AG09319 (cell line): ENCODE data around the gene STRAP.

Source experiments
- DNase-seq: peaks from one replicate; pipeline ENCODE4 v3.0.0-alpha.2; 2010; ENCODE audit warnings: low read depth; ENCODE audit errors: extremely low read depth
- TF ChIP-seq, protein P1 (sequence below): IDR thresholded peaks from 2 replicates; pipeline ENCODE4 v1.5.1; 2011; ENCODE audit warnings: low read depth, mild to moderate bottlenecking, inconsistent platforms, low read length, moderate library complexity

The STRAP gene

DNA sequence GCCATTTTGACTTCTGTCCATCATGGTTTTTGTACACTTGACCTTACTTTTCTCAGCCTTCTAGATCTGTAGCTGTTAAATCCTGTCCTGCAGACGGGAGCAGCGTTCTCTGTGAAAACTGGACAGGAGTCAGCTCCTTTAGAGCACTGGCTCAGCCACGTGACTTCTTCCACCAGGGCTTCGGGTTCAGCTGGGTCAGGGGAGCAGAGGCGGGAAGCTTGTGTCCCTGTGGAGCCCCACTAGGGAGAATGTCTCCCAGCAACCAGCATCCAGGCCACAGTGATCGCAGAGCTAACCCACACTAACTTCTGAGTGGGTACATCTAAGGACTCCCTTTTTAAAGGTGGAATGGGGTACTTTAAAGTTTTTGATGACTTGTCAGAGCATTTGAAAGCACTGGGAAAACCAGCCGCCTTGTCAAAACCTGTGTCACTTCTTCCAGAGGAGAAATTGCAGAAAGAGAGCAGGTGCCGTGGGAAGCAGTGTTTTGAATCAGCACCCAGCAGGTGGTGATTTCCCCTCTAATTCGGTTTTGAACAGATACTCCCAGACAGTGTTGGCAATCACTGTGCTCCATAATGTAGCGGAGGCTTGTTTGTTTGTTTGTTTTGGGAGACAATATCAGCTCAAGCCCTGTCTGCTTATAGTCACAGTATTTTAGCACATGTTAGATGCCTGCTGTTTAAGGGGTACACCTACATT, 46.8 kb downstream of the STRAP start:
- TF ChIP-seq, protein P1, sequence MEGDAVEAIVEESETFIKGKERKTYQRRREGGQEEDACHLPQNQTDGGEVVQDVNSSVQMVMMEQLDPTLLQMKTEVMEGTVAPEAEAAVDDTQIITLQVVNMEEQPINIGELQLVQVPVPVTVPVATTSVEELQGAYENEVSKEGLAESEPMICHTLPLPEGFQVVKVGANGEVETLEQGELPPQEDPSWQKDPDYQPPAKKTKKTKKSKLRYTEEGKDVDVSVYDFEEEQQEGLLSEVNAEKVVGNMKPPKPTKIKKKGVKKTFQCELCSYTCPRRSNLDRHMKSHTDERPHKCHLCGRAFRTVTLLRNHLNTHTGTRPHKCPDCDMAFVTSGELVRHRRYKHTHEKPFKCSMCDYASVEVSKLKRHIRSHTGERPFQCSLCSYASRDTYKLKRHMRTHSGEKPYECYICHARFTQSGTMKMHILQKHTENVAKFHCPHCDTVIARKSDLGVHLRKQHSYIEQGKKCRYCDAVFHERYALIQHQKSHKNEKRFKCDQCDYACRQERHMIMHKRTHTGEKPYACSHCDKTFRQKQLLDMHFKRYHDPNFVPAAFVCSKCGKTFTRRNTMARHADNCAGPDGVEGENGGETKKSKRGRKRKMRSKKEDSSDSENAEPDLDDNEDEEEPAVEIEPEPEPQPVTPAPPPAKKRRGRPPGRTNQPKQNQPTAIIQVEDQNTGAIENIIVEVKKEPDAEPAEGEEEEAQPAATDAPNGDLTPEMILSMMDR, result no peak
- DNase-seq, result no peak

DNA sequence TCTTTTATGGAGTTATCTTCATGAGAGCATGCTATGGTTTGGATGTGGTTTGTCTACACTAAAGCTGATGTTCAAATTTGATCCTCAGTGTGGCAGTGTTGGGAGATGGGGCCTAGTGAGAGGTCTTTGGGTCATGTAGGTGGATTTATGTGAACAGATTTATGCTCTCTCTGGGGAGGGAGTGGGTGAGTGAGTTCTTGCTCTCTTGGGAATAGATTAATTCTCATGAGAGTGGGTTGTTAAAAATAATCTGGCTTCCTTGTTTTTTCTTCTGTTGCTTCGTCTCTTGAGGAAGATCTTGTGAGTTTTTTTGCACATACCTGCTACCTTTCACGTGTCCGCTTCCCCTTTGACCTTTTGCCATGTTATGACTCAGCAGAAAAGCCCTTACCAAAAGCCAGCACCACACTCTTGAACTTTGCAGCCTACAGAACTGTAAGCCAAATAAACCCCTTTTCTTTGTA, 49.4 kb downstream of the STRAP start:
- no peak for DNase-seq

DNA sequence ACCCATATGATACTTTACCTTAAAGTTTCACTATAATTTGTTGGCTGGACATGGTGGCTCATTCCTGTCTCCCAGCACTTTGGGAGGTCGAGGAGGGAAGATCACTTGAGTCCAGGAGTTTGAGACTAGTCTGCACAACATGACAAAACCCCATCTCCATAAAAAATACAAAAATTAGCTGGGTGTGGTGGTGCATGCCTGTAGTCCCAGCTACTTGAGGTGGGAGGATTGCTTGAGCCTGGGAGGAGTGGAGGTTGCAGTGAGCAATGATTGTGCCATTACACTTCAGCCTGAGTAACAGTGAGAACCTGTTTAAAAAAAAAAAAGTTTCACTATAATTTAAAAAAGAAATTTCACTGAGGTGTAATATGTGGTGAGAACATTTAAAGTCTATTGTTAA, 50.1 kb downstream of the STRAP start:
- no peak for DNase-seq
- TF ChIP-seq, protein P1, result no peak

More for the DNA sequence above, 49.4 kb downstream of the STRAP start:
- TF ChIP-seq, protein P1, result no peak

DNA sequence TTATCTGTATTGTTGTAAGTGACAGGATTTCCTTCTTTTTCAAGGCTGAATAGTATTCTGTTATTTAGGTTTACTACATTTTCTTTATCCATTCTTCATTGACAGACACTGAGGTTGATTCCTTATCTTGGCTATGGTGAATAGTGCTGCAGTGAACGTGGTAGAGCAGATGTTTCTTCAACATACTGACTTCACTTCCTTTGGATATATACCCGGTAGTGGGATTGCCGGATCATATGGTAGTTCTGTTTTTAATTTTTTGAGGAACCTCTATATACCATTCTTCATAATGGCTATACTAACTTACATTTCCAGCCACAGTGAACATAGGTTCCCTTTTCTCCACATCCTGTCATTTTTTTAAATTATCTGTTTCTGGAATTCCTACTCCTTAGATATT, 50.8 kb downstream of the STRAP start:
- TF ChIP-seq, protein P1, result no peak

DNA sequence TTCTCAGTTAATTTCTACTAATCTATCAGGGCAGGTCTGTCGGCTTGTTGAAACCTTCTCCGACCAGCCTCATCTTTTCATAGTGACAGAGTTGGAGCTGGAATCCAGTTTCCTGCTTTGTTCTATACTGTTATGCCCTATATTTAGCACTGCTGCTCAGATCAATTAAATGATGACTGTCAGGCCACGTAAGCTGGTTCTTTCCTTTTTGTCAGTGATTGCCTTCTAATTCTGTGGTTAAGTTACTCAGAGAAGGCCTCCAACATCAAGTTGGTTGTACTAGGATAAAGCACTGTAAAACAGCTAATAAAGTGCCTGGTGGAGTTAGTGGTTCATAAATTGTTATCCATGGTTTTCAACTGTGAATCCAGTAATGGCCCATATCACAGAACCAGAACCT, 51.6 kb downstream of the STRAP start:
- no peak for DNase-seq

More for the DNA sequence above, 50.8 kb downstream of the STRAP start:
- no peak for DNase-seq

DNA sequence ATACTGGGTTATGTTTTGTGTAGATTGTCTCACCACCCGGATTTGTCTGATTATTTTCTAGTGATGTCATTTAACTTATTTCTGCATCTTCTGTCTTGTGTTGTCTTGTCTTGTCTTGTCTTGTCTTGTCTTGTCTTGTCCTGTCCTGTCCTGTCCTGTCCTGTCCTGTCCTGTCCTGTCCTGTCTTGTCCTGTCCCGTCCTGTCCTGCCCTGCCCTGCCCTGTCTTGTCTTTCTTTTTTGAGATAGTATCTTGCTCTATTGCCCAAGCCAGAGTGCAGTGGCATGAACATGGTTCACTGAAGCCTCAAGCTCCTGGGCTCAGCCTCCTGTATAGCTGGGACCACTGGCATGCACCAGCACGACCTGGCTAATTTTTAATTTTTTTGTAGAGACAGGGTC, 54.6 kb downstream of the STRAP start:
- TF ChIP-seq, protein P1, result no peak
- DNase-seq, result no peak

More for the DNA sequence above, 51.6 kb downstream of the STRAP start:
- TF ChIP-seq, protein P1, result no peak

DNA sequence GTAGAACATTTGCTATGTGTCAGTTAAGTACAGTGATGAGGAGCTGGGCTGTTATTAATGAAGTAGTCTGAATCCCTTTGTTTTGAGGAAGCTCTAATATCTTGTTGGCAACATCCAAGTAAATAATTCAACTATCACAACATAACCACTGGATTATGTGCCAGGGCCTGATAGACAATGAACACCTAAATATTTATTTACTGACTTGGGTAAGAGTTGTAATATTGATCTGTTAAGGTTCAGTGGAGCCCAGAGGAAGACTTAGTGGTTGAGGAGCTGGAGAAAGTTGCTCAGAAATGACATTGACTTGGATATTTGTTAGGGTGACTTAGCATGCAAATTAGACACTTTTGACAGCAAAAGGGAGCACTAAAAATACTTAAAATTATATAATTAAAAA, 55.7 kb downstream of the STRAP start:
- TF ChIP-seq, protein P1, result no peak
- DNase-seq, result no peak
